Naive B cell (primary cell): ENCODE measurements around the gene FEM1C. TPM values are rescaled to one million over a fixed set of nuclear protein-coding genes. Genes with fewer than 3 reads are reported as not detected.
"Not testable (repeated sequence)": the region's sequence is repeated elsewhere in the genome, so short reads cannot be mapped to it uniquely, and the experiment has no call there.

ENCODE experiments used
- ATAC-seq, 2 donors: fragments of 150-1000 bp; cut with Tn5 transposase; 2 replicates each; pipeline ENCODE4 v1.10.0; 2021; ENCODE audit warnings: low read depth in 2 of 2, mild to moderate bottlenecking in 2 of 2, moderate library complexity in 2 of 2
- DNase-seq: peaks from one replicate; pipeline ENCODE4 v3.0.0; 2022
- H3K27ac Mint-ChIP-seq, 6 donors: one replicate each; pipeline ENCODE4 v1.8.0; 2020 to 2022; ENCODE audit warnings: mild to moderate bottlenecking in 6 of 6, mixed read lengths in 6 of 6, moderate library complexity in 5 of 6, inconsistent platforms in 2 of 6
- H3K27me3 Mint-ChIP-seq, 3 donors: one replicate each; pipeline ENCODE4 v1.8.0; 2021 to 2022; ENCODE audit warnings: mixed read lengths in 3 of 3, mild to moderate bottlenecking in 1 of 3
- H3K36me3 Mint-ChIP-seq, 2 donors: one replicate each; pipeline ENCODE4 v1.8.0; 2020 to 2022; ENCODE audit warnings: mixed read lengths in 2 of 2, inconsistent platforms in 1 of 2, mild to moderate bottlenecking in 1 of 2
- H3K4me1 Mint-ChIP-seq, 3 donors: one replicate each; pipeline ENCODE4 v1.8.0; 2020 to 2022; ENCODE audit warnings: mixed read lengths in 3 of 3, inconsistent platforms in 1 of 3, mild to moderate bottlenecking in 1 of 3, moderate library complexity in 1 of 3
- H3K4me3 Mint-ChIP-seq, 8 donors: one replicate each; pipeline ENCODE4 v1.8.0; 2020 to 2022; ENCODE audit warnings: mild to moderate bottlenecking in 8 of 8, mixed read lengths in 8 of 8, moderate library complexity in 8 of 8, inconsistent platforms in 2 of 8
- H3K9me3 Mint-ChIP-seq, 7 donors: one replicate each; pipeline ENCODE4 v1.8.0; 2020 to 2022; ENCODE audit warnings: mixed read lengths in 7 of 7, mild to moderate bottlenecking in 5 of 7, inconsistent platforms in 2 of 7, moderate library complexity in 1 of 7
- polyA plus RNA-seq, 6 donors: library from polyadenylated mRNA; unstranded; fragments of 300-500 nt; fragmentation: Illumina TruSeq; gene quantifications; one replicate each; pipeline ENCODE4 v1.2.3, GENCODE V29; 2021; ENCODE audit warnings: low read depth in 6 of 6

FEM1C gene
- polyA plus RNA-seq, 6 donors from 2014 or later, result 1.2 to 2.7 (median 1.6) TPM; not detected in 1

DNA sequence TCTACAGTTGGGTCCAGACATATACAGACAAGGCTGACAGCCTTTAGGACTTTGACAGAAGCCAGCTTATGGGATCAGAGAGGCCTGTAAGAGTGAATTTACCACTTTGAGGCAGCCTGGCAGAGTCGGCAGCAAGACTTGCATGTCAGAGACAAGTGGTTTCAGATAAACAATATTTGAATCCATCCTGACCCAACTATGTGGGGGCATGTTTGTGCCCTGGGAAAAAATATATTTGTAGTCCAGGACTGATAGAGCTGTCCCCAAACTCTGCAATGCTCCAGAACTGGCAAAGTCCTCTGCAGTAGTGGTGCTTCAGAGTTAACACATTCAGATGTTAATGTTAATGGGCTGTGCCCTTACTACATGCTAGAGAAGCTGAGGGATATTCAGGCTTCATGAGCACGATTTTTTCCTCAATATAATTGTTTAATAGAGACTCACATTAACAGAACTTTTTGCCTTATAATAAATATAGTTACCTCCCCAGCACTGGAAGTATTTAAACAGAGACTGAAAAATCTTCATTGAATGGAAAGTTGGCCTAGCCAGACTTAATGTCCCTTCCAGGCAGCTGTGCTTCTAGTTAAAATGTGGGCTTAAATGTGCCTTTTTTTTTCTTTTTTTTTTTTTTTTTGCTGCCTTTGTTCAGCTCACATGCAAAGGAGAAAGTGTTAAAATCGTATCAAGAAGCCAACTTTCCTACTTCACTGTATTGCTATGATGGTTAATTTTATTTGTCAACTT, 42.9 kb downstream of the FEM1C start:
- no peak for ATAC-seq
- no peak overlapping the region for H3K4me3 Mint-ChIP-seq
- DNase-seq, result no peak
- H3K27ac Mint-ChIP-seq, result no peak overlapping the region
- H3K27me3 Mint-ChIP-seq, result peaks cover 16 to 26% (median 23%) of the 10 kb centered on the region in 3 donors
- peaks cover 0 to 12% (median 6%) of the 10 kb centered on the region in 7 donors for H3K9me3 Mint-ChIP-seq
- H3K36me3 Mint-ChIP-seq, result no peaks in the 10 kb centered on the region
- no peaks in the 10 kb centered on the region for H3K4me1 Mint-ChIP-seq

DNA sequence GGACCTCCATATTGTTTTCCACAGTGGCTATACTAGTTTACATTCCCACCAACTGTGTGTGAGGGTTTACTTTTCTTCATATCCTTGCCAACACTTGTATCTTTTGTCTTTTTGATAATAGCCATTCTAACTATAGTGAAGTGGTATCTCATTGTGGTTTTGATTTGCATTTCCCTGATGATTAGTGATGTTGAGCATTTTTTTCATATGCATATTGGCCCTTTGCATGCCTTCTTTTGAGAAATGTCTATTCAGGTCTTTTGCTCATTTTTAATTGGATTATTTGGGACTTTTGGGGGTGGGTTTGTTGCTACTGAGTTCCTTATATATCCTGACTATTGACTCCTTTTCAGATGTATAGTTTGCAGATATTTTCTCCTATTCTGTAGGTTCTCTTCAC, 44.4 kb downstream of the FEM1C start:
- Mint-ChIP-seq H3K36me3 (no peaks in the 10 kb centered on the region), H3K27me3 (peaks cover 10 to 32% (median 30%) of the 10 kb centered on the region in 3 donors), H3K4me1 (no peaks in the 10 kb centered on the region), H3K27ac (peak overlapping the region in 1 of 6 donors; percentile 5), H3K4me3 (no peak overlapping the region), H3K9me3 (peaks cover 0 to 12% (median 6%) of the 10 kb centered on the region in 7 donors)
- ATAC-seq, result no peak
- DNase-seq, result no peak

DNA sequence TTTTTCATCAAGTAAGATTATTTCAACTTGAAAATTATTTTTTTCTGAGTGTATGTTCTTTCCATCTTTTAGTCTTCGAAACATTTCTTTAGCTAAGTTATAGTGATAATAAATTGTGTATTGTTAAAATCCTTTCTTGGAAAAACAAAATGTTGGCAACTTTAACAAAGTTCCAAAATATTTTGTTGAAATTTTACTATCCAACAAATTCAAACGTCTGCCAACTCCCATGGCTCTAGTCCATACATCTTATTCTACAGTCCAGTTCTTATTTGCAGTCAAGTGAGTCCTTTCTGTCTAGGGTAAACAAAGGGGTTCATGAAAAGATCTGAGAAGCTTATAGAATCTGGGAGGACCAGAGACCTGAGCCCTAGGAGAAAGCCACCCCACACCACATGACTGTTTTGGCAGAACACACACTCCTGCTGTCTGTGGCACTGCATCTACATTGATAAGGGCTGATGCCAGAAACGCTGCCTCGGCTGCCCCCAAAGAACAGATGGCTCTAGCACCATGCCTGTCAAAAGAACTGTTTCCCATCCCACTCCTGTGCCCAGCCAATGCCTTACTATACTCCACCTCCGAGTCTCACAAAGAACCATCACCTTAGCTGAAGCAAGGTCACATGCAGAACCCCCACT, 47.5 kb downstream of the FEM1C start:
- Mint-ChIP-seq H3K4me3 (no peak overlapping the region), H3K27me3 (peaks cover 19 to 51% (median 38%) of the 10 kb centered on the region in 3 donors), H3K4me1 (no peaks in the 10 kb centered on the region), H3K27ac (no peak overlapping the region), H3K36me3 (no peaks in the 10 kb centered on the region), H3K9me3 (peaks cover 0 to 10% (median 6%) of the 10 kb centered on the region in 7 donors)
- ATAC-seq (no peak), DNase-seq (no peak)

DNA sequence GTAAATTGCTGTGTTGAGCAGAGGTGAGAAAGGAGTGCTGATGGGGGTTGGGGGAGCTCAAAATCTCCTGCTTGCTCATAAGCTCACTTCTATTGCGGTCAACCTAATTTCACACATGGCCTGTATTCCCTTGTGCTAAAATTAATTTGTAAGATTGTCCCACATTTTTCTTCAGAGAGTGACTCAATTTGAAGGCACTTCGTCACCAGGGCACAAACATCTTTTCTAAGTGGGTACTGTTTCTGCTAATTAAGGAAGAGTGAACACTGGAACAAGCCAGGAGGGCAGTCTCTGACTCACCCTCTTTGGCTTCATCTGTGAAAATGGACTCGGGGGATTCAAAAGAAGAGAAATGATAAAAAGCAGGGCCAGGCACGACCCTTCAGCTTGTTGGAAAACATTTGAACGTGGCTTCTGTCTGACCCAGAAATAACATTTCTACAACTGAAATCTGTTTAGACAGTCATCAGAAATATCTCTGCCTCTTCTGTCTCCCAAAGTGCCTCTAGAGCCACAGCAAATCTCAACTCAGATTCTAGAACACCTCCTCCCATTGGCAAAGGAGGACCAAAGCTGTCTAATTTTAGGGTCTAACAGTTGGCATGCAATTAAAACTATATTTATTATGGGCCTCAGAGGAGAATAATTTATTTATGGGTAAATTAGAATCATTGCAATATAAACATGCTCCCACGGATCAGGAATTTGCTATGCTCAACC, 49.8 kb downstream of the FEM1C start:
- H3K27me3 Mint-ChIP-seq, result peaks cover 19 to 52% (median 39%) of the 10 kb centered on the region in 3 donors
- H3K27ac Mint-ChIP-seq, result no peak overlapping the region
- peaks cover 0 to 9% (median 2%) of the 10 kb centered on the region in 7 donors for H3K9me3 Mint-ChIP-seq
- H3K4me1 Mint-ChIP-seq, result no peaks in the 10 kb centered on the region
- H3K4me3 Mint-ChIP-seq, result no peak overlapping the region
- ATAC-seq (no peak), DNase-seq (no peak)
- H3K36me3 Mint-ChIP-seq, result no peaks in the 10 kb centered on the region

DNA sequence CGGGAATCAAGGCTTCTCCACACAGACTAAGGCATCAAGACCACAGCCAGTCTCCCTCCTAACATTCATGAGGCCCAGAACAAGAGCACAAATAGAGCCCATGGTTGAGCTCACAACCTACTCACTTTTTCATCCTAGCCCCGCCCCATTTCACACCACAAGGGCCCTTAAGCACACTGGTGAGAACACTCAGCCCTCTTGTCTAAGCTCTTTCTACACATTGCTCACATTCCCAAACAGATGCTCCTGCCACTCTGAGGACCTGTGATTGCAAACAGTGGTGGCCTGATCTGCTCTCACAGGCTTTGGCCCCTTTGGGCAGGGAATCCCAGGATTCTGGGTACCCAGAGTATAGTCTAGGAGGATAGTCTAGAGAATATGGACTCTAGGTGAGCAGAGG, 54.0 kb downstream of the FEM1C start:
- no peak overlapping the region for H3K27ac Mint-ChIP-seq
- no peak for ATAC-seq

DNA sequence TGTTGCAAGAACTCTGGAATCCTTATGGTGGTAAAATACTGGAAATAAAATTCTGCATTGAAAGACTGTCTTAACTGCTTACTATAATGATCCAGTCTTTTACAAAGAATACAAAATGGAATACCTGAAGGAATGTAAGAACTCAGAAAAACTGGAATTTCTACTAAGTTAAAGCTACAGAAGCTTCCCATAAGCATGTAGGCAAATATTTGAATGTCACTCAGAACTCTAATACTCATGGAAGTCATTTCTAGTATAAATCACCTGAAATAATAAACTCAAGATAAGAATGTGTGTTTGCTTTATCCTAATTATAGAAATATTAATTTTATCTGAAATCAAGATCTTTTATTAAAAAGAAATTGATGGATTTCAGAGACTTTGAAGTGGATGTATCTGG, 54.8 kb downstream of the FEM1C start:
- no peak for DNase-seq
- Mint-ChIP-seq H3K4me3 (no peak overlapping the region), H3K4me1 (no peaks in the 10 kb centered on the region), H3K27ac (no peak overlapping the region), H3K36me3 (no peaks in the 10 kb centered on the region), H3K9me3 (no peaks in the 10 kb centered on the region), H3K27me3 (peaks cover 26 to 45% (median 35%) of the 10 kb centered on the region in 3 donors)
- ATAC-seq, result no peak

More for the DNA sequence above, 54.0 kb downstream of the FEM1C start:
- Mint-ChIP-seq H3K36me3 (no peaks in the 10 kb centered on the region), H3K4me3 (no peak overlapping the region), H3K27me3 (peaks cover 29 to 50% (median 40%) of the 10 kb centered on the region in 3 donors), H3K4me1 (no peaks in the 10 kb centered on the region), H3K9me3 (no peaks in the 10 kb centered on the region)
- no peak for DNase-seq

DNA sequence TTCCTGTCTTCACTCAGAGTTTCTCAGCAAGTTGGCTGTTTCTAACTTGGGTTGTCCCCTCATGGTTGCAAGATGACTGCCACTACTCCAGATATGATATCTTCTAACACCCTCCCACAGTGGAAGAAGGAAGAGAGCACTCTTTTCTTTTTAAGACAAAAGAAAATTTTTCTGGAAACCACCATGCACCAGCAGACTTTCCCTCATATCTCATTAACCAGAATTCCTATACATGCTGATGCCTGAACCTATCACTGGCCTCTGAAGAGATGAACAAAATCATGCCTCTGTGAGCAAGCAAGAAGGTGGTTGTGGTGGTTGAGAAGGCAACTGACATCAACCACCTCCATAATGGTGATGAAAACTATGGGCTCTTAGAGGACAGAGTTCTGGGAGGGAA, 56.8 kb downstream of the FEM1C start:
- no peak overlapping the region for H3K4me3 Mint-ChIP-seq
- H3K36me3 Mint-ChIP-seq, result no peaks in the 10 kb centered on the region
- H3K27me3 Mint-ChIP-seq, result peaks cover 13 to 34% (median 18%) of the 10 kb centered on the region in 3 donors
- no peaks in the 10 kb centered on the region for H3K4me1 Mint-ChIP-seq
- no peak overlapping the region for H3K27ac Mint-ChIP-seq
- ATAC-seq (no peak), DNase-seq (no peak)
- H3K9me3 Mint-ChIP-seq, result no peaks in the 10 kb centered on the region

DNA sequence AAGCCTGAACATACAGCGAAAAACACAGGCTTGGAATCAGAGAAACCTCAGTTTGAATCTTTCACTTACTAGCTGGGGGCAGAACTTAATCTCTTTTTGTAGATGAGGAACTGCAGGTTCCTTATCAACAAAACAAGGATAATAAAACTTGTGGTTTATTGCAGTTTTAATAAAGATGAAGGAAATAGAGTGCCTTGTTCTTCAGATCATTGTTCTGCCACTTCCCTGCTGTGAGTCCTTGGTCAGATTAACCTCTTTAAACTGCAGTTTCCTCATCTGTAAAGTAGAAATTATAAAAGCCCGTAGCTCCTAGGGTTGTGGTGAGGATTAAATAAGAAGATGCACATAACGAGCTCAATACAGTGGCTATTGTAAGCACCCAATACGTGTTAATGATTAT, 57.4 kb downstream of the FEM1C start:
- Mint-ChIP-seq H3K4me3 (no peak overlapping the region), H3K9me3 (no peaks in the 10 kb centered on the region), H3K27ac (no peak overlapping the region), H3K27me3 (peaks cover 9 to 29% (median 13%) of the 10 kb centered on the region in 3 donors), H3K36me3 (no peaks in the 10 kb centered on the region), H3K4me1 (no peaks in the 10 kb centered on the region)
- ATAC-seq, result no peak
- DNase-seq, result no peak

DNA sequence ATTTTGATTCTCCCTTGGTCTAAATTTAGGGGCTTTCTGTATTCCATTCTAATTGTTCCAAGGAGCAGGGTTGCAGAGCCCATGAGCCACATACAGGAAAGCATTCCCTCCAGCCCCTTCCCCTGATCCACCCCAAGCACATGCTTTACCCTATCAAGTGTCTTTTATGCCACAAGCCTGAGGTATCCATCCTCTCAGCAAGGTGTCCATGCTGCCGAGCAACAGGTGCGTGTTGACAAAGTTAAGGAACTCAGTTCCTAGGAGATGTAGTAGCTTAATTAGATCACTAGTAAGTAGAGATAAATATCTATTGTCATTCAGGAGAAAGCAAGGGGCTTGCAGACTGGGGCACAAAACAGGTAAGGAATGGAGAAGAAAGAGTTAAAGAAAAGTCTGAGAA, 57.8 kb downstream of the FEM1C start:
- Mint-ChIP-seq H3K9me3 (no peaks in the 10 kb centered on the region), H3K27ac (no peak overlapping the region), H3K4me1 (no peaks in the 10 kb centered on the region), H3K27me3 (peaks cover 9 to 25% (median 11%) of the 10 kb centered on the region in 3 donors), H3K4me3 (no peak overlapping the region), H3K36me3 (no peaks in the 10 kb centered on the region)
- no peak for DNase-seq
- ATAC-seq, result no peak

DNA sequence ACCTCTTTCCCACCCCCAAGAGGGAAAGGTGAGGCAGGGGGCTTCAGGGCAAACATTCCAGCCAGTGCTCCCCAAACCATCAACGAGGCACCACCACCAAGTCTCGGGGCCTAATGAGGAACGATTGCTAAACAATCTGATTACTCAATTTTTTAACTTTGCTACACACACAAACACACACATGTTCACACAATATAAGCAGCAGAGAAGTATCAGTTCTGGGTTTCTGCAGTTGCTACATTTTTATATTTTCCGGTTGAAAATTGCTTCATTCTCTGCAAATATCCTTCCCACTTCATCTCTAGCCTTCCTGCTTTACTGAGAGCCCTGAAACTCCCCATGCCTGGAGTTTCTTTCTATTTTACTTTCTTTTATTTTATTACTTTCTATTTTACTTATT, 60.2 kb downstream of the FEM1C start:
- peaks cover 17 to 20% (median 20%) of the 10 kb centered on the region in 3 donors for H3K27me3 Mint-ChIP-seq
- H3K4me3 Mint-ChIP-seq, result no peak overlapping the region
- H3K4me1 Mint-ChIP-seq, result no peaks in the 10 kb centered on the region
- no peaks in the 10 kb centered on the region for H3K9me3 Mint-ChIP-seq
- DNase-seq (no peak), ATAC-seq (no peak)
- H3K27ac Mint-ChIP-seq, result no peak overlapping the region
- no peaks in the 10 kb centered on the region for H3K36me3 Mint-ChIP-seq

DNA sequence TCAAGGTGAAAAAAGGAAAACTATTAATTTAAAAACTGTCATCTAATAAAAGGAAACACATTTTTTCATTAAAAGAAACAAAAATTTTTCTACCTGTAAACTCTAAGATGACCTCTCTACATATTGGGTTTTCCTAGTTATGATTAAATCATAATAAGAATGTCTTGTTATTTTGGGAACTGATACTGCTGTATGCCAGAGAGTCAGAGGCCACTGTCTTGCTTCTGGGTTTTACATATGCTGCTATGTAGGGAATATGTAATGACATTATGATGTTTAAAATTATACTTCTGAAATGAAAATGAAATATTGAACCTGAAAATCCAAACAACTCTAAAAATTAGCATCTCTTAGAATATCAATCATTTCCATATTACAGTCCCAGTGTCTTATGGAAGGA, 63.7 kb downstream of the FEM1C start:
- H3K4me1 Mint-ChIP-seq, result no peaks in the 10 kb centered on the region
- H3K9me3 Mint-ChIP-seq, result peaks cover 0 to 2% (median 0%) of the 10 kb centered on the region in 7 donors
- H3K27me3 Mint-ChIP-seq, result peaks cover 22 to 35% (median 31%) of the 10 kb centered on the region in 3 donors
- ATAC-seq (no peak), DNase-seq (no peak)
- no peaks in the 10 kb centered on the region for H3K36me3 Mint-ChIP-seq
- no peak overlapping the region for H3K4me3 Mint-ChIP-seq
- H3K27ac Mint-ChIP-seq, result no peak overlapping the region

DNA sequence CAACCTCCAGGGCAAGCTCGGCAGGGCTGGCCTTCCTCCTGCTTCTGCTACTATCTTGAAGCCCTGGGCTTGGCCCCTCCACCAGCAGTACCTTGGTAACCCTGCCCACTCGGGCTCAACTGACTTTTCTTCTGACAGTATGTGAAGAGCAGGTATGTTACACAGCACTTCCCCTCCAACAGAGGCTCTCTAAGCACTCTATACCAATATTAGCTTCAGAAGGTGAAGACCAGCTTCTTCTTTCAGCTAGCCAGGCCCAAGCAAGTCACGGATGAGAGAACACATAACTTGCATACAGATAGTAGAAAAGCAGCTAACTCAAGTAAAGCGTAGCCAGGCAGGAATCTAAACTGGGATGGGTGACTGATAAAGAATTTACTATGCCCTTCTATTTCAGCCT, 64.3 kb downstream of the FEM1C start:
- no peak overlapping the region for H3K4me3 Mint-ChIP-seq
- no peak overlapping the region for H3K27ac Mint-ChIP-seq
- ATAC-seq (no peak), DNase-seq (no peak)
- peaks cover 21 to 39% (median 30%) of the 10 kb centered on the region in 3 donors for H3K27me3 Mint-ChIP-seq
- no peaks in the 10 kb centered on the region for H3K4me1 Mint-ChIP-seq
- H3K36me3 Mint-ChIP-seq, result no peaks in the 10 kb centered on the region
- H3K9me3 Mint-ChIP-seq, result peaks cover 0 to 2% (median 0%) of the 10 kb centered on the region in 7 donors

DNA sequence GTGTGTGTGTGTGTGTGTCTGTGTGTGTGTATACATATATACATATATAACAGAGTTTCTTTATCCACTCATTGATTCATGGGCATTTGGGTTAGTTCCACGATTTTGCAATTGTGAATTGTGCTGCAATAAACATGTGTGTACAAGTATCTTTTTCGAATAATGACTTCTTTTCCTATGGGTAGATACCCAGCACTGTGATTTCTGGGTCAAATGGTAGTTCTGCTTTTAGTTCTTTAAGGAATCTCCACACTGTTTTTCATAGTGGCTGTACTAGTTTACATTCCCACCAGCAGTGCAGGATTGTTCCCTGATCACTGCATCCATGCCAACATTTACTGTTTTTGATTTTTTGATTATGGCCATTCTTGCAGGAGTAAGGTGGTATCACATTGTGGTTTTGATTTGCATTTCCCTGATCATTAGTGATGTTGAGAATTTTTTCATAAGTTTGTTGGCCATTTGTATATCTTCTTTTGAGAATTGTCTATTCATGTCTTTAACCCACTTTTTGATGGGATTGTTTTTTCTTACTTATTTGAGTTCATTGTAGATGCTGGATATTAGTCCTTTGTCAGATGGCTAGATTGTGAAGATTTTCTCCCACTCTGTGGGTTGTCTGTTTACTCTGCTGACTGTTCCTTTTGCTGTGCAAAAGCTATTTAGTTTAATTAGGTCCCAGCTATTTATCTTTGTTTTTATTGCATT, 65.3 kb downstream of the FEM1C start:
- H3K36me3 Mint-ChIP-seq, ATAC-seq, H3K4me3 Mint-ChIP-seq, H3K27ac Mint-ChIP-seq, H3K4me1 Mint-ChIP-seq, H3K9me3 Mint-ChIP-seq, DNase-seq: not testable (repeated sequence)
- peaks cover 22 to 41% (median 30%) of the 10 kb centered on the region in 3 donors for H3K27me3 Mint-ChIP-seq
